AG04450 (cell line): ENCODE results near the gene PTPRS. TPM values are rescaled to one million over a fixed set of nuclear protein-coding genes. Genes with fewer than 3 reads are reported as not detected.

Experiments used
- CTCF ChIA-PET: fragments of 300-600, 350-600 bp; formaldehyde crosslinking; extraction: SDS; loops from one replicate; lab custom pipeline; 2022; ENCODE audit warnings: antibody characterized with exemption, inconsistent platforms; lab: Charles Lee
- POLR2A ChIA-PET: fragments of 350-600 bp; formaldehyde crosslinking; extraction: SDS; loops from one replicate; lab custom pipeline; 2021; ENCODE audit warnings: antibody characterized with exemption, inconsistent platforms; lab: Yijun Ruan, JAX
- DNase-seq: peaks from one replicate; pipeline ENCODE4 v3.0.0-alpha.2; 2011; ENCODE audit warnings: low read depth, low spot score
- H3K27ac ChIP-seq: one replicate; pipeline ENCODE4 v1.5.1; 2012; ENCODE audit warnings: low read depth, low read length, control low read depth
- H3K27me3 ChIP-seq: one replicate; pipeline ENCODE4 v1.6.0; 2012; ENCODE audit warnings: low read length; ENCODE audit not compliant: control insufficient read depth, insufficient read depth
- H3K4me3 ChIP-seq: 2 replicates; pipeline ENCODE4 v1.5.1; 2011; ENCODE audit warnings: mild to moderate bottlenecking, low read depth, low read length, control low read depth
- H3K9me3 ChIP-seq: 2 replicates; pipeline ENCODE4 v1.5.1; 2012; ENCODE audit warnings: low read length; ENCODE audit not compliant: control insufficient read depth, insufficient read depth
- CTCF ChIP-seq: IDR thresholded peaks from 2 replicates; pipeline ENCODE4 v1.5.1; 2011; ENCODE audit warnings: low read depth, low read length, control low read depth, inconsistent platforms
- polyA plus RNA-seq: library from polyadenylated mRNA; depleted of rRNA; stranded (reverse); fragments of >200 nt; gene quantifications from 2 replicates; pipeline ENCODE4 v1.2.3, GENCODE V29; 2011

The PTPRS gene
- polyA plus RNA-seq, 1 experiment = 26.5 TPM

GRCh38 chr19:5324947-5325346, 15.7 kb downstream of the PTPRS start:
- TF ChIP-seq CTCF = no peak
- Histone ChIP-seq H3K27me3 (no peaks in the 10 kb centered on the region), H3K27ac (no peak overlapping the region), H3K9me3 (peaks cover 6% of the 10 kb centered on the region), H3K4me3 (no peak overlapping the region)
- CTCF ChIA-PET = no interaction called here
- DNase-seq = no peak
- POLR2A ChIA-PET = interaction anchor here (1.3 kb wide), 1 partner anchor 16 kb away, joined by 5 read pairs; no protein-coding TSS in a partner anchor

GRCh38 chr19:5323475-5323811, 17.2 kb downstream of the PTPRS start:
- ChIA-PET POLR2A (no interaction called here), CTCF (no interaction called here)
- H3K4me3 ChIP-seq = no peak overlapping the region
- no peak for TF ChIP-seq CTCF
- DNase-seq = no peak
- no peak overlapping the region for H3K27ac ChIP-seq
- no peaks in the 10 kb centered on the region for H3K27me3 ChIP-seq
- H3K9me3 ChIP-seq = peaks cover 6% of the 10 kb centered on the region

GRCh38 chr19:5321851-5322681, 18.5 kb downstream of the PTPRS start:
- Histone ChIP-seq H3K27ac (no peak overlapping the region), H3K4me3 (no peak overlapping the region), H3K9me3 (peaks cover 6% of the 10 kb centered on the region), H3K27me3 (no peaks in the 10 kb centered on the region)
- TF ChIP-seq CTCF = no peak
- CTCF ChIA-PET = no interaction called here
- POLR2A ChIA-PET = interaction anchor here (1.2 kb wide), 1 partner anchor 13 kb away, joined by 7 read pairs; no protein-coding TSS in a partner anchor
- DNase-seq = no peak

GRCh38 chr19:5321066-5321642, 19.5 kb downstream of the PTPRS start:
- POLR2A ChIA-PET = no interaction called here
- Histone ChIP-seq H3K27me3 (no peaks in the 10 kb centered on the region), H3K4me3 (no peak overlapping the region), H3K27ac (no peak overlapping the region), H3K9me3 (peaks cover 6% of the 10 kb centered on the region)
- no peak for TF ChIP-seq CTCF
- CTCF ChIA-PET = no interaction called here
- no peak for DNase-seq

GRCh38 chr19:5319516-5319915, 21.1 kb downstream of the PTPRS start:
- Histone ChIP-seq H3K4me3 (no peak overlapping the region), H3K27me3 (no peaks in the 10 kb centered on the region), H3K9me3 (no peaks in the 10 kb centered on the region; the same call in 1 of the 2 replicates), H3K27ac (no peak overlapping the region)
- ChIA-PET CTCF (interaction anchor here (0.7 kb wide), 1 partner anchor 168 kb away, joined by 3 read pairs; no protein-coding TSS in a partner anchor), POLR2A (no interaction called here)
- no peak for DNase-seq
- TF ChIP-seq CTCF = no peak
